Stimulated activated CD8-positive, alpha-beta memory T cell treated with anti-CD3 and anti-CD28 coated beads, Interleukin-2, amount 100 ng/mL, for 1 hour (primary cell): ENCODE results near the gene TBC1D28.
A peak's percentile ranks its signal among the peaks of the same experiment; 100 is the strongest.
"Not testable (repeated sequence)": the region's sequence is repeated elsewhere in the genome, so short reads cannot be mapped to it uniquely, and the experiment has no call there.

Experiments used
- DNase-seq, 2 donors: peaks; one replicate each; pipeline ENCODE4 v3.0.0-alpha.2; 2020; ENCODE audit warnings: low read depth in 2 of 2

The TBC1D28 gene

GRCh38 chr17:18644291-18644690 is at the start of gene TBC1D28:
Gene TBC1D28 (minus strand): TSS chr17:18644391. CDS start chr17:18641352, 3,039 bp downstream.
- not testable (repeated sequence) for DNase-seq

- DNase-seq = not testable (repeated sequence)
Measured at GRCh38 chr17:18682668-18683067, 38.5 kb upstream of the TBC1D28 start.

- DNase-seq = peak; percentile 46 to 47
Measured at GRCh38 chr17:18681767-18682571, 37.8 kb upstream of the TBC1D28 start, which contains the start of gene FOXO3B. Gene FOXO3B (minus strand): TSS chr17:18682314. CDS start chr17:18681651, 663 bp downstream.

GRCh38 chr17:18677381-18677780 is 33.2 kb upstream of the TBC1D28 start:
- not testable (repeated sequence) for DNase-seq

- DNase-seq = not testable (repeated sequence)
Measured at GRCh38 chr17:18676928-18677327, 32.7 kb upstream of the TBC1D28 start.

- not testable (repeated sequence) for DNase-seq
Measured at GRCh38 chr17:18672395-18673227, 28.4 kb upstream of the TBC1D28 start.

GRCh38 chr17:18668625-18669024 is 24.4 kb upstream of the TBC1D28 start:
- not testable (repeated sequence) for DNase-seq

- not testable (repeated sequence) for DNase-seq
Measured at GRCh38 chr17:18667535-18667934, 23.3 kb upstream of the TBC1D28 start.

GRCh38 chr17:18666326-18666725 is 22.1 kb upstream of the TBC1D28 start:
- not testable (repeated sequence) for DNase-seq

GRCh38 chr17:18661924-18662624 is 17.9 kb upstream of the TBC1D28 start:
- not testable (repeated sequence) for DNase-seq

- DNase-seq = not testable (repeated sequence)
Measured at GRCh38 chr17:18650094-18650493, 5.9 kb upstream of the TBC1D28 start.

GRCh38 chr17:18643124-18643523 is 1.1 kb downstream of the TBC1D28 start:
- DNase-seq = not testable (repeated sequence)

- not testable (repeated sequence) for DNase-seq
Measured at GRCh38 chr17:18638357-18638756, 5.8 kb downstream of the TBC1D28 start.

GRCh38 chr17:18636237-18636636 is 8.0 kb downstream of the TBC1D28 start:
- DNase-seq = not testable (repeated sequence)

- DNase-seq = not testable (repeated sequence)
Measured at GRCh38 chr17:18635773-18636172, 8.4 kb downstream of the TBC1D28 start.

GRCh38 chr17:18634550-18635263 is 9.5 kb downstream of the TBC1D28 start:
- not testable (repeated sequence) for DNase-seq

GRCh38 chr17:18626152-18626870 is 17.9 kb downstream of the TBC1D28 start:
- DNase-seq = no peak

GRCh38 chr17:18625509-18626104 is 18.6 kb downstream of the TBC1D28 start:
- peak; percentile 85 to 92 for DNase-seq

GRCh38 chr17:18624862-18625501 is 19.2 kb downstream of the TBC1D28 start:
- DNase-seq = peak in 1 of 2 donors; percentile 4
